ENCODE measurements around the gene PEX11B.

The PEX11B gene

DNA sequence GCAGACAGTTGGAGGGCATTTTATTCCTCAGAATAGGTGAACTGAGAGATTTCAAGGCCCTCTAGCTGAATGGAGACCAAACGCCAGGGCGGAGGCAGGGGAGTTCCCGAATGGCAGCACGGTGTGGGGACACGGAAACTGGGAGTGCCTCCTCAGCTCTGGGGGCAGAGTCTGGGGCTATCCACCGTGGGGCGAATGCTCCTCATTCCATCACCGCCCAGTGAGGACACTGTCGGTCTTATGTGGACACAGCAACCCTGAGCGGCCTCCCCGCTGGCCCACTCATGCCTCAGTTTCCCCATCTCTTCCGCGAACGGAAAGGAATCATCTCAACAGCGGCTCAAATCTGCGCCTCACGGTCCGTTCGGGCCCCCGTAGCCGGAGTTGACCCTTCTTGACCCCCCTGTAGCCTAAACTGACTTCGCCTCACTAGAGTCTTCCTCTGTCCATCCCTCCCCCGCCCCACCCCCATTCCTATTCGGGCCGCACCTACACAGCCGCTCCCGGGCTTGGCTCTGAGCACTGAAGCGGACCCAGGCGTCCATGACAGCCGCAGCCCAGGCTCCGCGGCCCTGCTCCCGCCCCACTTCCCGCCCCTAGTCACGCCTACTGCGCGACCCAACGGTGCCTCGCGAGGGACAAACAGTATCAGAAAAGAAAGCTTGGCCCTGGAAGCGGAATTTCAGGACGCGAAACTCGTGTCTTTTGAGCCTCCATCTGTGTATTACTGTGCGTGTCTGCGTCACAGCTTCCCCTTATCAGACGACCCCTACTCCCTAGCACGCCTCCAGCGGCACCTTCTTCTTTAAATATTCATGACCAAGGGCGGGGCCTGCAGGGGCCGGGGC is at the start of gene PEX11B:
TSS of gene PEX11B (minus strand) at position 574 of the 848 bp plus-strand sequence. CDS start at position 545, 29 bp downstream.
- peak; percentile 91 for DNase-seq

DNA sequence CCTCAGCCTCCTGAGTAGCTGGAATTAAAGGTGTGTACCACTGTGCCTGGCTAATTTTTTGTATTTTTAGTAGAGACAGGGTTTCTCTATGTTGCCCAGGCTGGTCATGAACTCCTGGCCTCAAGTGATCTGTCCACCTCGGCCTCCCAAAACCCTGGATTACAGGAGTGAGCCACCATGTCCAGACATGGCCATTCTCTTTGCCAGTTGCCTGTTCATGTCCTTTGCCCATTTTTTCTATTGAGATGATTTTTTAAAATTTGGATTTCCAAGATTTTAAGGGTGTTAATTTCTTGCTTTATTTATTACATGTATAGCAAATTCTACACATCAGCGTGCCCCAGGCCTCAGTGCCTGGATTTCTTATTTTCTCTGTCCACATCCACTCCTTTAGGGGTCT is 48.8 kb upstream of the PEX11B start:
- DNase-seq = no peak

- no peak for DNase-seq
Measured at GRCh38 chr1:145965119-145965744, 46.7 kb upstream of the PEX11B start.

DNA sequence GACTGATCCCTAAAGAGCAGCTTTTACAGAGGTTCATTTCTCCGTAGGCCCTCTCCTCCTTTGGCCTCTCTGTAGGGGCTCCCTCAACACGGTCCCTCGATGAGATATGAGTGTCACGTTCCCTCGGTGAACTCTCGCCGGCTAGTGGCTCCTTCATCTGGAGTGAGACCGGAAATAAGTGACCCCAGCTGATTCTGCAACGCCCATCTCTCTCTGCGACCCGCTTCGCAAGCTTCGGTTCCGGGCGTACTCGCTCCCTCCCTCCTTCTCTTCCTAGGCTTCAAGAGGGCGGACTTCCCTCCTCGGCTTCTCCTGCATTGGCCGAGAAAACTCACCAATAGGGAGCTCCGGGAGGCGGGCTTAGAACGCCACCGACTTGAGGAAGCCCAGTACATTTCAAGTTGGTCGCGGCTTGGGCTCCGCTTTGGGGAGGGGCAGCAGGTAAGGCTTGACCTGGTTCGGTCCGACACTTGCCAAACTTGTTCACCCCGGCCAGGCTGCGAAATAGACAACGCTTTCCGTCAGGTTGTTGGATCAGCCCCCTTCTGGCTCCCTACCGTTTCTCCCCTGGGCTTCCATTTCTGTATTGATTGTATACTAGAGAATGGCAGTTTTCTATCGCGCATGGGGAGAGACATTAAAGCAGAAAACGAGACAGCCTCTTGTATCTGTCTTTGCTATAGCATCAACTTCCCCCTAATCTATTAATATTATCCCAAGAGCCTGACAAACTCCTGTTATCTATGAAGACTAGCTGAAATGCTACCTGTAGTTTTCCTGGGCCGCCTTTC is 46.0 kb upstream of the PEX11B start, which contains the start of the genes ANKRD34A and POLR3GL:
TSS of gene ANKRD34A (minus strand) at position 248 of the 791 bp plus-strand sequence. CDS start 2,816 bp downstream, outside the sequence.
TSS of gene POLR3GL (plus strand) at position 363 of the 791 bp plus-strand sequence. CDS start 10,176 bp downstream, outside the sequence.
- DNase-seq = peak; percentile 89

GRCh38 chr1:145963265-145964019 is 44.9 kb upstream of the PEX11B start:
- no peak for DNase-seq

- peak; percentile 40 for DNase-seq
Measured at GRCh38 chr1:145962157-145963102, 43.9 kb upstream of the PEX11B start.

DNA sequence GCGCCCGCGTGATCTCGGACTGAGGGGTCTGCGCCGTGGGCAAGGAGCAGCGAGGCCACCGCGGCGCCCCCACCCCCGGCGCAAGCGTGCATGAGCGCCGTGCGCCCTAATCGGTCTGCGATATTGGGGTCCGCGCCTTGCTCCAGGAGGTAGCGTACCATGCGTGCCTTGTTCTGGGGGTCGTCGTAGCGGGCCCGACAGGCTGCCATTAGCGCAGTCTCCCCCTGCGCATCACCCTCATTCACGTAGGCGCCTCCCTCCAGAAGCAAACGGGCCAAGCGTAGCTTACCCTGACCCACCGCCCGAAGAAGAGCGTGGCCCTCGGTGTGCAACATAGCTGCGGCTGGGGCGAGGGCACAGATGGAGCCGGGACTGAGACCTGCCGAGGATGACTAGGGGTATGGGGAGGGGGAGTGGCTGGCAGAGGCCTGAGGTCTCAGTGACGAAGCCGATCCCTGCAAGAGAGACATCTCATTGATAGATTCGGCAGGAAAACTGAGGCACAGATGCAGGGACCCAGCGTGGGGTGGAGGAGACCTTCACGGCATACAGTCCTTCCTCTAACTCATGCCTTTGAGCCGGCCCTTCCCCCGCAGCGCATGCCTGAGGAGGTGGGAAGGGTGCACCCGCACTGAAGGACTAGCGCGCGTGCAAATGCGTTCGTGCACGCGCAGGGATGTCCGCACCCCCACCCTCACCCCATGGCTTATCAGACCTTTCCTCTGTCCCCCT is 43.1 kb upstream of the PEX11B start:
- DNase-seq = peak; percentile 51

- DNase-seq = no peak
Measured at GRCh38 chr1:145961109-145961424, 42.5 kb upstream of the PEX11B start.

- peak; percentile 50 for DNase-seq
Measured at GRCh38 chr1:145960468-145961108, 42.1 kb upstream of the PEX11B start.

- DNase-seq = no peak
Measured at GRCh38 chr1:145959957-145960467, 41.5 kb upstream of the PEX11B start.

GRCh38 chr1:145959333-145959732 is 40.8 kb upstream of the PEX11B start:
- no peak for DNase-seq

GRCh38 chr1:145958734-145959133 is 40.2 kb upstream of the PEX11B start:
- DNase-seq = no peak

DNA sequence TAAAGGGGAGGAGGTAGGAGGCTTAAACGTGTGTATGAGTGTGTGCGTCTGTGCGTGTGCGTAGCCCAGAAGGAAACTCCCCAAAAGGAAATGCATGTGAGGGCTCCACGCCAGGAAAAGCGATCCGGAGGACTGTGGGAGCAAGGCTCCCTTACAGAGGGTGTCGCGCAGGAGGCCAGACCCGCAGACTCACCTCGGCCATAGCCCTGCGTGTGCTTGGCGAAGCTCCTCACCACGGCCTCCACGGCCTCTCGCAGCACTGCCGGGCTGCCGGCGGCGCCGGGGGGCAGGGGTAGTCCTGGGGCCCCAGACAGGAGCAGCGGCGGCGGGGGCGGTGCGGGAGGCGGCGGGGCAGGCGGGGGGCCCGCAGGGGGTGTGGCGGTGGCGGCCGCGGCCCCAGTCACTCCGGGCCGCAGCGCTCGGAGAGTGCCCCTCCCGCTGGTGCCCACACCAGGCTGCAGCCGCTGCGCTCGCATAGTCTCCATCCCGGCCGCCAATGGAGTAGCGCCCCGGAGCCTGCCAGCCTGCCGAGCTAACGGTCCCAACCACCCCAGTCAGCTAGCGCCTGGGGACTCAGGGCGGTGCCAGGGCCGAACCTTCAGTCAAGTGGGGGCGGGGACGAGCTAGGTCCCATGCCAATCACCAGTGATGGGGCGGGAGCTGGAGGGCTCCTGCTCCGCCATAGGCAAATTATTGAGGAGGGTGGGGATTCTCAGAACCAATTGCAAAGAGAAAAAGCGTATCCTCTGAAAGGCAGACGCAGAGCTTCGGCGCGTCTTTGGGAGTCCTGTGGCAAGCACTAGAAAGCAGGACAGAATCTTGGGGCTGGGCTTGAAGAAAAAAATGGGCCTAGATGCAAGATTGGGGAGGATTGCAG is 39.2 kb upstream of the PEX11B start, which contains the start of gene LIX1L:
TSS of gene LIX1L (minus strand) at position 575 of the 877 bp plus-strand sequence. CDS start at position 485, 90 bp downstream.
- DNase-seq = peak; percentile 93

GRCh38 chr1:145956781-145957442 is 38.4 kb upstream of the PEX11B start:
- DNase-seq = no peak

DNA sequence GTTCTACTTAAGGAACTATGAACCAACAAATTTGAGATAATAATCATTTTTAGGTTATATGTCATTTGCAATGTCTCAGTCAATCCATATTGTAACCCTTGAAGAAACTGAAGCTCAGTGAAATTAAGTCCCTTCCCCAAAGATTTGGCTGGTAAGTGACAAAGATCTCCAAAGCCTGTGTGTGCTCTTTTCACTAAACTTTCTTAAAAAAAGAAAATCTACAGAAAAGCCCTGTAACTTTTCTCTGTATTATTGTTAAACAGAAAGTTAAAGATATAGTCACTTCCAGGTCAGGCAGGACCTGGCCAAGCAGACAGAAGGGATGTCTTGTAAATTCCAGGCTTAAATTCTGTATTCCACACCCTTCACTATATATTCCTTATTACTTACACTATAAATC is 37.8 kb upstream of the PEX11B start:
- no peak for DNase-seq

DNA sequence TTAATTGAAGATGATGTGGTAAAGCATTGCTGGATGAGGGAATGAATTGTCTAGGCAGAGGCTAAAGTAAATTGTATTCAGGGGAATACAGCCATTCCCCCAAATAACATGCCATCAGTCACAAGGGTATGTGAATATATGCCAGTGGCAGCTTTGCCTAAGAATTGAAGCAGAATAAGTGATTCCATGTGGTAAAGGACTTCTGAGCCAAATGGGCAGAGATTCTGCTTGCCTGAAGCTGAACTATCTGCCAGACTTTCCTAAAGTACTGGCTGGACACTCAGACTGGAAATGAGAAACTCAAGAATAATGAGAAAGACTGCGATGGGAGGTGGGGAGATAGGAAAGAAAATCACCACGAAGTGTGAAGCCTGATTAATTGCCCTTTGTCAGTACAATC is 36.9 kb upstream of the PEX11B start:
- DNase-seq = no peak

GRCh38 chr1:145953861-145954260 is 35.3 kb upstream of the PEX11B start:
- no peak for DNase-seq

DNA sequence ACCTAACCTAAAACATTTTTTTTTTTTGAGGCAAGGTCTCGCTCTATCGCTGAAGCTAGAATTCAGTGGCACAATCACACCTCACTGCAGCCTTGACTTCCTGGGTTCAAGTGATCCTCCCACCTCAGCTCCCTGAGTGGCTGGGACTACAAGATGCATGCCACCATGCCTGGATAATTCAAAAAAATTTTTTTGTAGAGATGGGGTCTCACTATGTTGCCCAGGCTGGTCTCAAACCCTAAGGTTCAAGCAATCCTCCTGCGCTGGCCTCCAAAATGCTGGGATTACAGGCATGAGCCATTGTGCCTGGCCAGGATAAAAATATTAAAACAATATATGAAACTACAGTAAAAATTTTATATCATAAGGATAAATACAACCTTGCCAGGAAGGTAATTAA is 34.4 kb upstream of the PEX11B start:
- no peak for DNase-seq

Measured in activated CD8-positive, alpha-beta memory T cell treated with anti-CD3 and anti-CD28 coated beads, Interleukin-2, amount 50 U/mL, for 4 hours (primary cell).